Measurements from ENCODE around the gene SLC30A3.

- TF ChIP-seq ARNT (IDR thresholded peaks at IDR 0.05) (no peak), NFRKB (IDR thresholded peaks at IDR 0.05) (no peak), FOXA1 (IDR thresholded peaks at IDR 0.05) (no peak), FOXK2 (IDR thresholded peaks at IDR 0.05) (no peak), ELF4 (IDR thresholded peaks at IDR 0.05) (no peak), BHLHE40 (IDR thresholded peaks at IDR 0.05; ENCODE audit: borderline replicate concordance) (no peak), TARDBP (IDR thresholded peaks at IDR 0.05) (no peak), CTBP1 (IDR thresholded peaks at IDR 0.05; ENCODE audit: borderline replicate concordance) (no peak), SUZ12 (IDR thresholded peaks at IDR 0.05) (no peak), HDGF (IDR thresholded peaks at IDR 0.05; ENCODE audit: borderline replicate concordance) (no peak)
Measured at GRCh38 chr2:27205206-27205605, 57.6 kb downstream of the SLC30A3 start.

All from HEK293T (cell line).